NCI-H1694 treated with DMSO at 0.1 percent for 48 hours (cell line): Measurements from ENCODE around the gene CDK6.

Experiments used
- DNase-seq: peaks from one replicate; lab custom pipeline; 2025; lab: John Stamatoyannopoulos, UW

The CDK6 gene

DNA sequence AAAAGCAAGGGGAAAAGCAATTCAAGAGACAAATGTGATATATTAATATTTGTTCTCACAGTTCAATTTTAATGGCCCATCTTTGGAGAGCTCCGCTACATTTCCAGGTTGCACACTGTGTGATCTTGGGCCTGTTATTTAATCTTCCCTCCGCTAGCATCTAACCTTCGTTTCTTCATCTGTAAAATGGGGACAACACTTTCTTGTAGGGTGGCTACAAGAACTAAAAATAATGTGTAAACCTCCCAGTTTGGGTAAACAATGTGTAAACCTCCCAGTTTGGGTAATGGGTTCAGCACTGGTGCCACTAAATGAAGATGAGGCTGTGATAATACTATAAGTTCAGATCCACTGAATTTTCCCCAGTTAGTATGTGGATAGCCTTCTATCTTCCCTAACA lies 99.5 kb downstream of the CDK6 start:
- no peak for DNase-seq

DNA sequence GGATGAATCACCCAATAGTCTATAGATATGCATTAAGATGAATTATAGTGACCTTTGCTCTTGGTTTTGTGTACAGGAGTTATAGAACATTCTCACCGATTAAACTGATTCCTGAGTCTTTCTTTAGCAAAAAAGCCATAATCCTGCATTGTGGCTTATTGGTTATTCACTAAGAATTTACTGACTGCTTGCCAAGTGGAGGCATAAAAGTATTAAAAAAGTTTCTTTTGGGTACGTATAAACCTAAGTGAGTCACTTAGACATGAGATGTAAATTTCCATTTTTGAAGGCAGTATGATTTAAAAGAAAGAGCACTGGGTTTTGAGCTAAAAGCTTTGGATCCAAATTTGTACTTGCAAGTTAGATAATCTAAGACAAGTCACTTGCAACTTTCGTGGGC lies 100.7 kb downstream of the CDK6 start:
- no peak for DNase-seq

DNA sequence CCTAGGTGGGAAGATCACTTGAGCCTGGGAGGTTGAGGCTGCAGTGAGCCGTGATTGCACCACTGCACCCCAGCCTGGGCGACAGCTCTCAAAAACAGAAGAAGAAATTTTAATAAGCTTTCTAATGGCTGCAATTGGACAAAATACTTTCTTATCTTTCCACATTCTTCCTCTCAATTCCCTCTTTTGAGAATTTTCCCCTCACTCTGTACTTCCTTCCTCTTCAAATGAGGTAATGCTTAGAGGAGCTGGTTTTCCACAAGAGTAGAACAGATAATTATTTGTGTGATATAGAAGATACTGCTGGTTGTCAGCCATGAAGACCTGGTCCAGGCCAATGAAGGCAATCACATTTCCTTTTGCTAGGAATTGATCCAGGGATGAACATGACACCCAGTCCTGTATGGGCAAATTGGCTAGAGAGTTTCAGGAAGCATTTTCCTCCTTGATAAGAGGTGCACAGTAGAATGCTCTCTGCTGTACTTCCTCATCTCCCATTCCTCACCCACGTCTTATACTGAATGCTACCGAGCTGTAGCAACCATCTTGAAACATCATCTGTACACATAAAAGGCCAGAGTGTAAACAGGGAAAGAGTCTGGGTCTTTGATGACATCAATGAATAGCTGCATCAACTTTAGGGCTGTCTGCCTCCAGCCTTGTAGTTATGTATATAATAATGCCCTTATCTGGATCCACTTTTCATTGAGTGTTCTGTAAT lies 103.9 kb downstream of the CDK6 start:
- DNase-seq: no peak

DNA sequence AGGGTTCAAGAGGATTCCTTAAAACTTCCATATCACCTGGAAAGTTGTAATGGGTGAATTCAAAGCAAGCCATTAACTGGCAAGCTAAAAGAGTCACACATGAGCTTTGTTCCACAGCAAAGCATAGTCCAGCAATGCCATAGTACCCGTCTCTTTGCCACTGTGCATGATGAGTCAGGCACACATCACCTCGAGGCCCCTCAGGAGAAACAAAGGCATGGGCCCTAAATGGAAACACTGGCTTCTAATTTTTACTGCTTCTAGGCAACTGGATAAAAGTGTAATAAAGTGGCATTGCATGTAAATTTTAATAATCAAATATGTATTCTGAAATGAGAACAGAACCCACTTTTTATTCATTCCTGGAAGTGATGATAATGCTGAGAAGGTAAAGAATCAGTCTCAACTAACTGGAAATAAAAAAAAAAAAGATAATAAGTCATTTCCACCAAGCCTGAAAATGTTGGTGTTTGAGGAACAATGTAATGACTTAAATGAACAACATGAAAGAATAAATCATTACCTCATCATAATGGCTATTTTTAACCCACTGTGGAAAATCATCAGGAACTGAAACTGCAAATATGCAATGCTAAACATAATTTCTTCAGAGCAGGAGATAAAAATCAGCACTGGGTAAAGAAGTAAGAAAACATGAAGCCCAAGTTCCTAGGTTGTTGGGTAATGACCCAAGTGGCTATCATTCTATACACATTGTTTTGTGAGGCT lies 104.9 kb downstream of the CDK6 start:
- no peak for DNase-seq

DNA sequence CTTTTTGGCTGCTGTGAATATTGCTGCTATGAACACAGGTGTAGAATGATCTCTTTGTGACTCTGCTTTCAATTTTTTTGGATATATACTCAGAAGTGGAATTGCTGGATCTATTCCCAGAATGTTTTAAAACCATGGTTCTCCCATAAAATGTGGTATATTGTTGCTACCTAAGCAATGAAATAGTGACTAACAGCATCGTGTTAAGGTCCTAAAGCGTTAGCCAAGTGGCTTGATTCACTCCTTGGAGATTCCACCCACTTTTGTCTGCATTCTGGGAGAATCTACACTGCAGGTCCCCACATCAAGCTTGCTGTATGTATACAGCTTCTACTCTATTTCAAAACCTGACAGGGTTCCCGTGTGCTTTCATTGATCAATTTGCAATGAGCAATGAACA lies 105.6 kb downstream of the CDK6 start:
- no peak for DNase-seq

DNA sequence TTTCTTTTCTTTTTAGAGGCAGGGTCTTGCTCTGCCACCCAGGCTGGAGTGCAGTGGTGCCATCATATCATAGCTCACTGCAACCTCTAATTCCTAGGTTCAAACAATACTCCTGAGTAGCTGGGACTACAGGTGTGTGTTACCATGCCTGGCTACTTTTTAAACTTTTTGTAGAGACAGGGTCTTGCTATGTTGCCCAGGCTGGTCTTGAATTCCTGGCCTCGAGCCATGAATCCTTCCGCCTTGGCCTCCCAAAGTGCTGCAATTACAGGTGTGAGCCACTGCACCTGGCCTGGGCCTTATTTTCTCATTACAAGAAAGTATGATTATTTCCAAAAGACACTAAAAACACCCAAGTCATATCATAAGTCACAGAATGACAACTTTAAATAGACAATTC lies 106.6 kb downstream of the CDK6 start:
- no peak for DNase-seq

DNA sequence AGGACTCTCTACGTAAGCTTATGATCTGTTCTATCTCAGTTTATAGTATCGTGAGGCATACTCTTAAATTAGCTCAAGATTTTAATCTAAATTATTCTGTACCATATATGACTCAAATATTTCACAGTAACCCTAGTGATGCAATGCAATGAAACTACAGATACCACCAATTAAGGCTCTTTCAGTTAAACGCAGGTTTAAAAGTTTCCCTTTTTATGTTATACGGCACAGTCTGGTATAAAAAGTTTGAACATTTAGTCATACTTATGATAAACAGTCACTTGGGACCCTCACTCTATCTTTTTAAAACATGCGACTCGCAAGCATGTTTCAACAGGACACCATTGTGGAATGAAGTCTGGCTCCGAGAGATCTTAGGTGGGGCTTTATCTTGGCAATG lies 107.2 kb downstream of the CDK6 start:
- DNase-seq: no peak

DNA sequence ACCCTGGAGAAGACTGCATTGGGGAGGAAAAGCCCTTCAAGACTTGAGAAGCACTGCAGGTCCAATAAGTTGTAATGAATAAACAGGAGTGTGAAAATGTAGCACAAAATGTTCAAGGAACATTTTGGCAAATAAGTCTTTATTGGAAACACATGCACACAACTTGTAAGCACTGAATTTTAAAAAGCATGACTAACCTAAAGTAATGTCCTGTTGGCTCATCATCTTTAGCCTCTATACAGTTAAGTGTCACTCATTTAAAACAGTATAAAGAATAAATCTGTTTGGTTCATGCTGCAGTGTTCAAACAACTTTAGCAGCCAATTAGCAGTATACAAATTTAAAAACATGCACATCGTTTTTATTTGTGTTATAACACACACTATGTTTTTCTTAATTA lies 108.6 kb downstream of the CDK6 start:
- DNase-seq: no peak

DNA sequence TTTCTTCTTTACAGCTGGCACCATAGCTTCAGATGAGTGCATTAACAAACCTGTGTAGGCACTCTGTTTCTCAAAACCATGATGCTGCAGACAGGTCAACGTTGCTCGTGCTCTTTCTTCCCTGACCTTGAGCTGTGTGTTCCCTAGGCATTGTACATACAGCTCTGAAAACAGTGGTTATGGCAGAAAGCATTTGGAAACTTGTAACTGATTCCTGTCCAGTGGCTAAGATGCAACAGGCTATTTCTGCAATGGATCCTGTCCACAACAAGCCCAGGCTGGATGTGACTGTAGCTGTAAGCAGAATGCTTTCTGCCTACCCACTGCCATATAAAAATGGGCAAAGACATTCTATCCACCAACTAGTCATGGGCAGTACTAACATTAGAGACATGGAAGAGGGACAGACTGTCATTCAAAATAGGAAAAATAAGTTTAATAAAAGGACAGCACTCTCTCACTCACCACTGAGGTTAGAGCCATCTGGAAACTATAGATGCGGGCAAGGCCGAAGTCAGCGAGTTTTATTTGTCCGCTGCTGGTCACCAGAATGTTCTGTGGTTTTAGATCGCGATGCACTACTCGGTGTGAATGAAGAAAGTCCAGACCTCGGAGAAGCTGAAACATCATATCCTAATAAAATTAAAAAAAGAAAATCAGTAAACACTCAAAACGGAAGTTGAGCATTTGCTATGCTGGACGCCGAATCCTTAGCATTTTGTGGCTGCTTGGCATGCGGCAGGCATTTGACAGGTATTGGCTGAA lies 111.0 kb downstream of the CDK6 start:
- DNase-seq: no peak

DNA sequence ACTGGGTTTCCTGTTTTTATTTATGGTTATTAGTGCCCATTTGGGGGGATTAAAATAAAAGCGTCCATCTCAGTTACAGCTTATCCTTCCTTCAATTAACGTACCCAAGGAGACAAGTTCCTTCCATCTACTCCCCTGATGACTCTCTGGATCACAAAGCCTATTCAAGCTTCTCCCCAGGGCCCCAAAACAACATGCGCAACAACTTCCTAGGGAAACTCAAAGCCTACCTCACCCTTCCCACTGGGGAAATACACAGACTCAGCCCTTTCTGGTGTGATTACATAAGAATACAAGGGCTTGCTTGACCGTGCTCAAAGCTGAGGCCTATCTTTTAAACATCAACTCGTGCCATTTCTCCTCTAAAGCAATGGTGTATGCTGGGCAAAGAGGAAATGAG lies 112.4 kb downstream of the CDK6 start:
- DNase-seq: no peak

DNA sequence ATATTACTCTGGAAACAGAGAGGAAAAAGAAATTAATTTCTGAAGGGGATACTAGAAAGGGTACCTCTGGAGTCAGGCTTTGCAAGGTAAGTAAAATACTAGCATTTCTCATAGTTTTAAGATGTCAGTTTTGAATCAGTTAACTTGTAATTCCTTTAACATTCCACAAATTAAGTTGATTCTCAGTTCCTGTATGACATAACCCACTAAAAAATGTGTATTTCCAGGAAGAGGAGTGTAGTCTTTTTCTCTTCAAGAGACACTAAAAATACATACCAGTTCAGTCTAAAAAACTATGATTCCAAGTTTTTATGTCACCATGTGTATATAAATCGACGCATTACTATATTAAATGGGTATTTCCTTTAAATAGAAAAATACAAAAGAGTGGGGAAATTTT lies 113.2 kb downstream of the CDK6 start:
- DNase-seq: no peak

DNA sequence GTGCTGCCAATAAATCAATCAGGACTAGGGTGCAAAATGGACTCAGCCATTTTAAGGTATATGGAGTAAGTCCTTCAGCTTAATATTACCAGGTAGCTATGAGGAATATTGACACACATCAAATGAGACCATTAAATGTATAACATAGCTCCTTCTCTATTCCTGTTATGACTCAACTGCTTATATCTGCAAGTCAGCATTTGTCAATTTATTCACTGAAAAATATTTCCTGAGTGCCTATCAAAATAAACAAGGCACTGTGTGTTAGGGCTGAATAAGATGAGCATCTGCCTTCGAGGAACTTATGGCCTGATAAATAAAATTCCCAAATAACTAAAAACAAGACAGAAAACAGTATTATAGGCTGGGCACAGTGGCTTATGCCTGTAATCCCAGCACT lies 113.8 kb downstream of the CDK6 start:
- no peak for DNase-seq

DNA sequence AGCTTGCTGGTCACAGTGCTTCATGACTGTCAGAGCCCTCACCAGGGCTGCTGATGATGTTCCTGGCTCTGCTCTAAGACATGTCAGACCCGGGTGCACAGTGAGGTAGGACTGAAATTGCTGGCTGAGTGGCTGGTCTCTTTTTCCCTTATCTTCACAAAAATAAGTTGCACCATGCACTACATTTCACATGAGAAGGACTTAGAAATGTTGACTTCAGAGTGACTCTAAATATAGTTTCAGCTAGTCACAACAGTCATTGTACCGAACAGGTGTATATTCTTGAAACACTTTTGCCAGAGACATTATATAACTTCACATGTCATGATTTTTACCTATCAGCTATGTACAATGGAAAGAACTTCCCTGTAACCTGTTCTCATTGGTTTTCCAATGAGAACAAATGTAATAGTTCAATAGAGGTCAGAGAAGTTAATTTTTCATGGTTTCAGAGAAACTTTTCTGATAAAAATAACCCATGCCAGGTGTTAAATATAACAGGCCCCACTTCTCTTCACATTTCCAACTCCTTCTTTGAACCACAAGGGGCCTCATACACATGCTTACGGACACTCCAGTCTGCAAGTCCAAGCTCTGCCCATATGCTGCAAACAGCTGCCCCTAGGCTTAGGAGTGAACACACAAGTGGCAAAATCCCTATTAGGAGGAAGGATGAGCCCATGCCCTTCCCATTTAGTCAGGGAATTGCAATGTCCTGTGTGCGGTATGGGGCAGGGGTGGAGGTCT lies 115.6 kb downstream of the CDK6 start:
- DNase-seq: no peak

DNA sequence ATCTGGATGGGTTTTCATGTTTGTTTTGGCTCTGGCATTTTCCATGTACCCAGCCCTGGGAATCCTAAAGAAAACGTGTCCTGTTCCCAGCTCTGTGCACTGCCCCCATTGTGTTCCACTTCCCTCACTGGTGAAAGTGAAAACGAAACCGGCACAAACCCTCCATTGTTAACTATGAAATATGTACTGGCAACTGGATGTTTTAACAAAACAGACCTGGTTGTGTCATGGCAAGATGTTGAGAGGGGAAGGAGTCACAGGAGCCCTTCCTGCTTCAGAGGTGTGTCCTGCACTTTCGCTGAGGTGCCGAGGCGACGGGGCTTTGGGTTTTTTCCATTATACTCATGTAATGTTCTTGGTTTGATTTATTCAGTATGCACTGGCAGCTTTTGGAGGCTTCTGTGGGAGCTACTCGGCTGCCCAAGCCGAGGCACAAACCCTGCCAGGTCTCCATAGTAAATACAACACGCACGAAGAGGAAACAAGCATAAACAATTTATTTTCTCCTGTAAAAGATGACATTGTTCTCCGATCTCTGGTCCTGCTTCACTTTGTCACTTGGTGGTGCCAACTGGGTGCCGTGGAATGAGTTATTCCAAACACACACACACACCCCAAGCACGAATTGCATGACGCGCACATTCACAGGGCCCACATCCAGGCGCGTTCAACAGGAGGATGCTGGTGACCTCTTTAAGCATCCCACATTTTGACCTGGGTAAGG lies 118.2 kb downstream of the CDK6 start:
- DNase-seq: no peak

DNA sequence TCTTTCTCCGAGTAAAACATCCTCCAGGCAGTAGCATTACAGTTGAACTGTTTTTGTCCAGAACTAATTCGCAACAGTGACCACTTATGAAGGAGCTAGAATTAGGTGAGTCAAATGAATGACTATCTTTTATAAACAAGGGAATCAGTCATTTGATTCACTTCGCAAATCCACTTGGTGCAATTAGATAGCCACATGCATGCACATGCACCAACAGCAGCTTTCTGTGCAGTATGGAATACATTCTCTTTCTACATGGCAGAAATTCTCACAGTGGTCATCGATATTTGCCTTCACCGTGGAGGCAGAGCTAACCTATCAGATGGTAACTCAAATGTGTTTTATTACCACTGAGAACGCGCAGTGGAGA lies 118.8 kb downstream of the CDK6 start:
- DNase-seq: no peak

DNA sequence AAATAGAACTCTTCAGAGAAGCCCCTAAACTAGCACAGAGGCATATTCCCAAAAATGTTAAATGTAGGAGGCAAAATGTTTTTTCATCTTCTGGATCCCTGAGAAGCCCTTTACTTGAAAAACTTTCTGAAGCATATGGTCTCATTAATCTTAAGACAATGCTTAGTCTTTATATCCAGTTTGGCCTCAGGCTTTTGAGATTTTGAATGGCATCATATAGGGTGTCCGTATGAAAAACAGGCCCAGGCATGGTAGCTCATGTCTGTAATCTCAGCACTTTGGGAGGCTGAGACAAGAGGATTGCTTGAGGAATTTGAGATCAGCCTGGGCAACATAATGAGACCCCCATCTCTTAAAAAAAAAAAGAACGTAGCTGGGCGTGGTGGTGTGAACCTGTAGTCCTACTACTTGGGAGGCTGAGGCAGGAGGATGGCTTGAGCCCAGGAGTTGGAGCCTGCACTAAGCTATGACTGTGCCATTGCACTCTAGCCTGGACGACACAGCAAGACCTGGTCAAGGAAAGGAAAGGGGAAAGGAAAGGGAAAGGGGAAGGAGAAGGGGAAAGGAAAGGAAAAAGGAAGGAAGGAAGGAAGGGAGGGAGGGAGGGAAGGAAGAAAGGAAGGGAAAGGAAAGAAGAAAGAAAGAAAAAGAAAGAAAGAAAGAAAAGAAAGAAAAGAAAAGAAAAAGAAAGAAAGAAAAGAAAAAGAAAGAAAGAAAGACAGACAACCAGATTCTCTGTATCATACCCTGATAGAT lies 119.4 kb downstream of the CDK6 start:
- no peak for DNase-seq

DNA sequence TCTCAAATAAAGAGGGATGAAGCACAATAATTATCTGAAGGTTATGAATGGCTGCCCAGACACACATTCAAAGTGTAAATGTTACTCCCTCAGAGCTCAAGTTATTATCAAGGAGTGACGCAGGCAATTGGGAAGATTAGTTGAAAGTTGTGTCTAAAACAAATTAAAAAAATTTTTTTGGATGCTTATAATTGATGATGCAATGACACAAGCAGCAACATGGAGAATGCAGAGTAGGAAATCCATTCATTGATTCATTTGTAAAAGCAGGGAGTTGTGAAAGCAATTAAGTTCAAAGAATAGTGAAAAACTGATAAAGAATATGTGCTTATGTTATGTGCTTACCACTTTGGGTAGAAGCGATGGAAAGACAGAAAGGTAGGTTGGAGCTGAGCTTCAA lies 120.4 kb downstream of the CDK6 start:
- DNase-seq: no peak

DNA sequence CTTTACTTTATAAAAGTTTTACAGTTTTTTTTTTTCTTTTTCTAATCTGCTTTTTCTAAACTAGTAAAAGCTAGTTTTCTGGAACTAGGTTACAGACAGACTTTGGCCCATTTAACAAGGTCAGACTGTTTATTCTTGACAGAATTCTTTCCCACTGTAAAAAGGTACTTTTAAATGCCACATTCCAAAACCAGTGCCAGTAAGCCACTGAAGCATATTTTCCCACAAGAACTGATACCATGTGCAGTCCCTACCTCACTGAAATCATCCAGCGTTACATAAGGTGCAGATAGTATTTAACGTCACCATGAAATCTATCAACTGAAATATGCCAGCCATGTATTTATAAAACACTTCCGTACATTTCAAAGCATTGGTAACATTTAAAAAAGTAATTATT lies 121.6 kb downstream of the CDK6 start:
- no peak for DNase-seq

DNA sequence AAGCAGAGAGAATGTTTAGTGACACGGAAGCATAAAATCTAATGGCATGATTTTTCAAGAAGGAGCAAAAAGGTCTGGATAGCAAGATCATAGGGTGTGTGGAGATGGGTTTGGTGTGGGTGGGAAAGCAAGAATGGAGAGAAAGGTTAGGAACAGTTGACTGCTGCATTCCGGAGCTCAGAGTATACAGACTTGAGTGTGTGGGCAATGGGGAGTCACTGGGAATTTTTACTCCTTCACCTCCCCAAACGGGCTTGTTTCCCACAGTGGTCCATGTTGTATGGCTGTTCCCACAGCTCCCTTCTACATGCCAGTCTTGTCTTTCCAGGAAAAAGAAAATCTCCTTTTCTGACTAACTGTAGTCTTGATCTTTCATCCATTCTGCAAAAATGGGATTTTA lies 122.1 kb downstream of the CDK6 start:
- no peak for DNase-seq

DNA sequence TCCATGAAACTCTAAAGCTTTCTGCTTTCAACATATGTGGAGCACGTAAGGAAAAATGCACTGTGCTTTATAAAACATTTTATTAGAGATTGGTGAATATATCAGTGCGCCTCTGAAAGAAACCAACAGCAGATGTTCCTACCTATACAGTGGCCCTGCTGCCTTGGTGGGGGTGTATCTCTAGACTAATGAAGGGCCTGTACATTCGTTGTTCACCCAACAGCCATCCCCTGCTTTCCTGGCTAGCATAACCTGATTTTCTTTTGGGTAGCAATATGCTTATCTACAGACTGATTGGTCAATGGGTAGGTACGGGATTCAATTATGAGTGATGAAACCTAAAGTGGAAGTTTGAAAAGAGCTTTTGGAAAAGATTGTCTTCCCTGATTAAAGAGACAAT lies 126.5 kb downstream of the CDK6 start:
- DNase-seq: no peak

DNA sequence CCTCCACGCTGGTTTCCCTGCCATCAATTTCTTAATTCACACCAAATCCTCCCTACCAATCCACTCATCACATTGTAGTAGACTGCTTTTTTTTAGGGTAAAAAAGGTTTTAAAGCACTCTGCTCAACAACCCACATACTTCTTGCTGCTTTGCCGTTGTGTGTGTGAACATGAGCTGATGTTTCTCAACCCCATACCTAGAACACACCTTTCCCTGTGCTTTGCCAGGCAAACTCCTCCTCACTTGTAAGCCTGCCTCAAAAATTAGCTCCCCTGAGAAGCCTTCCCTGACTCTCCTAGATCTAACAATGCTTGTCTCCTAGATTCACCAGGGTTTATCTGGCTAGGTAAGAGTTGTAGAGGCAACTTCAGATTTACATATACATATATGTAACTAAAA lies 127.2 kb downstream of the CDK6 start:
- no peak for DNase-seq
